WTC11 (cell line): ENCODE data around the gene GABPB1. TPM values are rescaled to one million over a fixed set of nuclear protein-coding genes. Genes with fewer than 3 reads are reported as not detected.

ENCODE experiments used
- ATAC-seq: fragments of 200-7000 bp; cut with Tn5 transposase; 2 replicates; pipeline ENCODE4 v1.10.0; 2021; ENCODE audit warnings: mild to moderate bottlenecking, moderate library complexity
- CTCF ChIA-PET: fragments of 300-600 bp; sonication (Branson Sonifier 250); formaldehyde crosslinking; loops from one replicate; lab custom pipeline; 2021; ENCODE audit warnings: antibody characterized with exemption; lab: Charles Lee
- POLR2A ChIA-PET: fragments of 350-600 bp; sonication (Branson Sonifier 250); formaldehyde crosslinking; loops from one replicate; lab custom pipeline; 2021; ENCODE audit warnings: antibody characterized with exemption; lab: Charles Lee
- DNase-seq: peaks from one replicate; pipeline ENCODE4 v3.0.0; 2021; ENCODE audit warnings: low spot score
- H3K27ac Mint-ChIP-seq: 2 replicates; pipeline ENCODE4 v1.8.0; 2021; ENCODE audit warnings: mixed read lengths
- H3K27me3 Mint-ChIP-seq: 2 replicates; pipeline ENCODE4 v1.8.0; 2021; ENCODE audit warnings: low read depth, mild to moderate bottlenecking, moderate library complexity, mixed read lengths
- H3K36me3 Mint-ChIP-seq: 2 replicates; pipeline ENCODE4 v1.8.0; 2021; ENCODE audit warnings: mixed read lengths
- H3K4me1 Mint-ChIP-seq: 2 replicates; pipeline ENCODE4 v1.8.0; 2022; ENCODE audit warnings: mixed read lengths
- H3K4me3 Mint-ChIP-seq: 2 replicates; pipeline ENCODE4 v1.8.0; 2021; ENCODE audit warnings: mild to moderate bottlenecking, moderate library complexity, mixed read lengths
- H3K9me3 Mint-ChIP-seq: 2 replicates; pipeline ENCODE4 v1.8.0; 2021; ENCODE audit warnings: mixed read lengths
- CBFB ChIP-seq: sonication (generic); formaldehyde crosslinking; IDR thresholded peaks from 2 replicates; pipeline ENCODE4 v1.8.1; 2022; ENCODE audit warnings: mild to moderate bottlenecking, low read depth, missing genetic modification reagents
- CREB1 ChIP-seq: sonication (generic); formaldehyde crosslinking; IDR thresholded peaks from 2 replicates; pipeline ENCODE4 v1.8.0; 2023; ENCODE audit warnings: mild to moderate bottlenecking, missing genetic modification reagents
- FOXJ3 ChIP-seq: sonication (generic); formaldehyde crosslinking; IDR thresholded peaks from 2 replicates; pipeline ENCODE4 v1.9.0; 2021; ENCODE audit warnings: missing genetic modification reagents, mild to moderate bottlenecking, borderline replicate concordance
- KAT7 ChIP-seq: sonication (generic); formaldehyde crosslinking; IDR thresholded peaks from 2 replicates; pipeline ENCODE4 v1.8.1; 2023; ENCODE audit warnings: missing genetic modification reagents, mild to moderate bottlenecking, borderline replicate concordance
- MXD4 ChIP-seq: fragments of 250-450 bp; sonication (Bioruptor Pico); IDR thresholded peaks from 2 replicates; pipeline ENCODE4 v1.8.0; 2021; ENCODE audit warnings: mild to moderate bottlenecking, moderate library complexity, borderline replicate concordance
- MYBL2 ChIP-seq: sonication (generic); formaldehyde crosslinking; IDR thresholded peaks from 2 replicates; pipeline ENCODE4 v1.8.1; 2023; ENCODE audit warnings: mild to moderate bottlenecking, moderate library complexity, missing genetic modification reagents
- OVOL2 ChIP-seq: fragments of 250-450 bp; sonication (Bioruptor Pico); IDR thresholded peaks from 2 replicates; pipeline ENCODE4 v1.9.0; 2021; ENCODE audit warnings: mild to moderate bottlenecking, borderline replicate concordance
- PRRX2 ChIP-seq: fragments of 250-450 bp; sonication (Bioruptor Pico); IDR thresholded peaks from 2 replicates; pipeline ENCODE4 v1.8.0; 2021; ENCODE audit warnings: mild to moderate bottlenecking
- RELA ChIP-seq: sonication (generic); formaldehyde crosslinking; IDR thresholded peaks from 2 replicates; pipeline ENCODE4 v1.8.1; 2022; ENCODE audit warnings: missing genetic modification reagents, mild to moderate bottlenecking, borderline replicate concordance
- ZBTB21 ChIP-seq: sonication (generic); formaldehyde crosslinking; IDR thresholded peaks from 2 replicates; pipeline ENCODE4 v1.8.1; 2023; ENCODE audit warnings: mild to moderate bottlenecking, missing genetic modification reagents, borderline replicate concordance
- ZNF232 ChIP-seq: sonication (generic); formaldehyde crosslinking; IDR thresholded peaks from 2 replicates; pipeline ENCODE4 v1.8.0; 2022; ENCODE audit warnings: mild to moderate bottlenecking, missing genetic modification reagents
- ZNF263 ChIP-seq: sonication (generic); formaldehyde crosslinking; IDR thresholded peaks from 2 replicates; pipeline ENCODE4 v1.8.1; 2022; ENCODE audit warnings: low read depth, mild to moderate bottlenecking, moderate library complexity, missing genetic modification reagents
- ZNF396 ChIP-seq: fragments of 250-450 bp; sonication (Bioruptor Pico); IDR thresholded peaks from 2 replicates; pipeline ENCODE4 v1.8.0; 2021; ENCODE audit warnings: mild to moderate bottlenecking, moderate library complexity, borderline replicate concordance
- total RNA-seq: library from RNA; stranded (reverse); gene quantifications from 3 replicates; pipeline ENCODE4 v1.2.3, GENCODE V29; 2021
- TF ChIP-seq, protein P1 (sequence below): sonication (generic); formaldehyde crosslinking; IDR thresholded peaks from 2 replicates; pipeline ENCODE4 v1.8.1; 2023; ENCODE audit warnings: mild to moderate bottlenecking, missing genetic modification reagents, moderate library complexity
- TF ChIP-seq, protein P2 (sequence below): sonication (generic); formaldehyde crosslinking; IDR thresholded peaks from 2 replicates; pipeline ENCODE4 v1.8.0; 2022; ENCODE audit warnings: mild to moderate bottlenecking, missing genetic modification reagents
- TF ChIP-seq, protein P3 (sequence below): sonication (generic); formaldehyde crosslinking; IDR thresholded peaks from 2 replicates; pipeline ENCODE4 v1.8.0; 2022; ENCODE audit warnings: missing genetic modification reagents
- TF ChIP-seq, protein P4 (sequence below): fragments of 250-450 bp; sonication (Bioruptor Pico); IDR thresholded peaks from 2 replicates; pipeline ENCODE4 v1.9.0; 2021; ENCODE audit warnings: moderate library complexity, mild to moderate bottlenecking, inconsistent platforms, borderline replicate concordance
- TF ChIP-seq, protein P5 (sequence below): sonication (generic); formaldehyde crosslinking; IDR thresholded peaks from 2 replicates; pipeline ENCODE4 v1.8.0; 2023; ENCODE audit warnings: missing genetic modification reagents, mild to moderate bottlenecking, borderline replicate concordance

Gene GABPB1
- total RNA-seq, 1 experiment from 2014 or later: 28.9 TPM

DNA sequence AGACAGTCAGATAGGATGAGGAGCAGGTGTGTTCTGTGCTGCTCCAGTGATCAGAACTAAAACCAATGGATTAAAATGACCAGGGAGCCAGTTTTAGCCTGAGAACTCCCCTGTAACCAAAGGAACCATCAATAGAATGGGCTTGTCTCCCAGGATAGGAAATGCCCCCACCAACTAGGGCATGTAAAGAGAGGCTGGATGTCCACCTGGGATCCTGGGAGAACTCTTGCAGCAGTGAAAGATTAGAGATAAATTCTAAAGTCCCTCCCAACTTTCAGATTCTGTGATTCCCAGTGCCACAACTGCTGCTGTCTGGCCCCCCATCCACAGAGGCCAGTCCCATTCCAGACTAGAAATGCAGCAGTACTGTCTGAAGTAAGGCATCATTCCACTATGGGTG lies 123.2 kb downstream of the GABPB1 start:
- no peak overlapping the region for H3K27ac Mint-ChIP-seq
- CTCF ChIA-PET: no interaction called here
- H3K9me3 Mint-ChIP-seq: no peaks in the 10 kb centered on the region
- no peaks in the 10 kb centered on the region for H3K4me1 Mint-ChIP-seq
- DNase-seq (no peak), ATAC-seq (no peak)
- no peaks in the 10 kb centered on the region for H3K27me3 Mint-ChIP-seq
- no peak for TF ChIP-seq KAT7 (CRISPR knock-in tag)
- TF ChIP-seq RELA (CRISPR knock-in tag): no peak
- no peak for TF ChIP-seq MYBL2 (CRISPR knock-in tag)
- TF ChIP-seq ZNF396 (CRISPR knock-in tag): no peak
- TF ChIP-seq, protein P1, sequence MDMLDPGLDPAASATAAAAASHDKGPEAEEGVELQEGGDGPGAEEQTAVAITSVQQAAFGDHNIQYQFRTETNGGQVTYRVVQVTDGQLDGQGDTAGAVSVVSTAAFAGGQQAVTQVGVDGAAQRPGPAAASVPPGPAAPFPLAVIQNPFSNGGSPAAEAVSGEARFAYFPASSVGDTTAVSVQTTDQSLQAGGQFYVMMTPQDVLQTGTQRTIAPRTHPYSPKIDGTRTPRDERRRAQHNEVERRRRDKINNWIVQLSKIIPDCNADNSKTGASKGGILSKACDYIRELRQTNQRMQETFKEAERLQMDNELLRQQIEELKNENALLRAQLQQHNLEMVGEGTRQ (CRISPR knock-in tag): no peak
- TF ChIP-seq ZBTB21 (CRISPR knock-in tag): no peak
- TF ChIP-seq, protein P2, sequence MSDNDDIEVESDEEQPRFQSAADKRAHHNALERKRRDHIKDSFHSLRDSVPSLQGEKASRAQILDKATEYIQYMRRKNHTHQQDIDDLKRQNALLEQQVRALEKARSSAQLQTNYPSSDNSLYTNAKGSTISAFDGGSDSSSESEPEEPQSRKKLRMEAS (CRISPR knock-in tag): no peak
- TF ChIP-seq CREB1: no peak
- TF ChIP-seq ZNF232 (CRISPR knock-in tag): no peak
- TF ChIP-seq ZNF263 (CRISPR knock-in tag): no peak
- no peak for TF ChIP-seq OVOL2 (CRISPR knock-in tag)
- TF ChIP-seq, protein P3, sequence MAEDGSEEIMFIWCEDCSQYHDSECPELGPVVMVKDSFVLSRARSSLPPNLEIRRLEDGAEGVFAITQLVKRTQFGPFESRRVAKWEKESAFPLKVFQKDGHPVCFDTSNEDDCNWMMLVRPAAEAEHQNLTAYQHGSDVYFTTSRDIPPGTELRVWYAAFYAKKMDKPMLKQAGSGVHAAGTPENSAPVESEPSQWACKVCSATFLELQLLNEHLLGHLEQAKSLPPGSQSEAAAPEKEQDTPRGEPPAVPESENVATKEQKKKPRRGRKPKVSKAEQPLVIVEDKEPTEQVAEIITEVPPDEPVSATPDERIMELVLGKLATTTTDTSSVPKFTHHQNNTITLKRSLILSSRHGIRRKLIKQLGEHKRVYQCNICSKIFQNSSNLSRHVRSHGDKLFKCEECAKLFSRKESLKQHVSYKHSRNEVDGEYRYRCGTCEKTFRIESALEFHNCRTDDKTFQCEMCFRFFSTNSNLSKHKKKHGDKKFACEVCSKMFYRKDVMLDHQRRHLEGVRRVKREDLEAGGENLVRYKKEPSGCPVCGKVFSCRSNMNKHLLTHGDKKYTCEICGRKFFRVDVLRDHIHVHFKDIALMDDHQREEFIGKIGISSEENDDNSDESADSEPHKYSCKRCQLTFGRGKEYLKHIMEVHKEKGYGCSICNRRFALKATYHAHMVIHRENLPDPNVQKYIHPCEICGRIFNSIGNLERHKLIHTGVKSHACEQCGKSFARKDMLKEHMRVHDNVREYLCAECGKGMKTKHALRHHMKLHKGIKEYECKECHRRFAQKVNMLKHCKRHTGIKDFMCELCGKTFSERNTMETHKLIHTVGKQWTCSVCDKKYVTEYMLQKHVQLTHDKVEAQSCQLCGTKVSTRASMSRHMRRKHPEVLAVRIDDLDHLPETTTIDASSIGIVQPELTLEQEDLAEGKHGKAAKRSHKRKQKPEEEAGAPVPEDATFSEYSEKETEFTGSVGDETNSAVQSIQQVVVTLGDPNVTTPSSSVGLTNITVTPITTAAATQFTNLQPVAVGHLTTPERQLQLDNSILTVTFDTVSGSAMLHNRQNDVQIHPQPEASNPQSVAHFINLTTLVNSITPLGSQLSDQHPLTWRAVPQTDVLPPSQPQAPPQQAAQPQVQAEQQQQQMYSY: no peak
- no peak for TF ChIP-seq CBFB
- TF ChIP-seq, protein P4, sequence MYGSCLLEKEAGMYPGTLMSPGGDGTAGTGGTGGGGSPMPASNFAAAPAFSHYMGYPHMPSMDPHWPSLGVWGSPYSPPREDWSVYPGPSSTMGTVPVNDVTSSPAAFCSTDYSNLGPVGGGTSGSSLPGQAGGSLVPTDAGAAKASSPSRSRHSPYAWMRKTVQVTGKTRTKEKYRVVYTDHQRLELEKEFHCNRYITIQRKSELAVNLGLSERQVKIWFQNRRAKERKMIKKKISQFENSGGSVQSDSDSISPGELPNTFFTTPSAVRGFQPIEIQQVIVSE (CRISPR knock-in tag): no peak
- TF ChIP-seq, protein P5, sequence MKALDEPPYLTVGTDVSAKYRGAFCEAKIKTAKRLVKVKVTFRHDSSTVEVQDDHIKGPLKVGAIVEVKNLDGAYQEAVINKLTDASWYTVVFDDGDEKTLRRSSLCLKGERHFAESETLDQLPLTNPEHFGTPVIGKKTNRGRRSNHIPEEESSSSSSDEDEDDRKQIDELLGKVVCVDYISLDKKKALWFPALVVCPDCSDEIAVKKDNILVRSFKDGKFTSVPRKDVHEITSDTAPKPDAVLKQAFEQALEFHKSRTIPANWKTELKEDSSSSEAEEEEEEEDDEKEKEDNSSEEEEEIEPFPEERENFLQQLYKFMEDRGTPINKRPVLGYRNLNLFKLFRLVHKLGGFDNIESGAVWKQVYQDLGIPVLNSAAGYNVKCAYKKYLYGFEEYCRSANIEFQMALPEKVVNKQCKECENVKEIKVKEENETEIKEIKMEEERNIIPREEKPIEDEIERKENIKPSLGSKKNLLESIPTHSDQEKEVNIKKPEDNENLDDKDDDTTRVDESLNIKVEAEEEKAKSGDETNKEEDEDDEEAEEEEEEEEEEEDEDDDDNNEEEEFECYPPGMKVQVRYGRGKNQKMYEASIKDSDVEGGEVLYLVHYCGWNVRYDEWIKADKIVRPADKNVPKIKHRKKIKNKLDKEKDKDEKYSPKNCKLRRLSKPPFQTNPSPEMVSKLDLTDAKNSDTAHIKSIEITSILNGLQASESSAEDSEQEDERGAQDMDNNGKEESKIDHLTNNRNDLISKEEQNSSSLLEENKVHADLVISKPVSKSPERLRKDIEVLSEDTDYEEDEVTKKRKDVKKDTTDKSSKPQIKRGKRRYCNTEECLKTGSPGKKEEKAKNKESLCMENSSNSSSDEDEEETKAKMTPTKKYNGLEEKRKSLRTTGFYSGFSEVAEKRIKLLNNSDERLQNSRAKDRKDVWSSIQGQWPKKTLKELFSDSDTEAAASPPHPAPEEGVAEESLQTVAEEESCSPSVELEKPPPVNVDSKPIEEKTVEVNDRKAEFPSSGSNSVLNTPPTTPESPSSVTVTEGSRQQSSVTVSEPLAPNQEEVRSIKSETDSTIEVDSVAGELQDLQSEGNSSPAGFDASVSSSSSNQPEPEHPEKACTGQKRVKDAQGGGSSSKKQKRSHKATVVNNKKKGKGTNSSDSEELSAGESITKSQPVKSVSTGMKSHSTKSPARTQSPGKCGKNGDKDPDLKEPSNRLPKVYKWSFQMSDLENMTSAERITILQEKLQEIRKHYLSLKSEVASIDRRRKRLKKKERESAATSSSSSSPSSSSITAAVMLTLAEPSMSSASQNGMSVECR (CRISPR knock-in tag): no peak
- TF ChIP-seq MXD4: no peak
- no peak for TF ChIP-seq PRRX2
- TF ChIP-seq FOXJ3 (CRISPR knock-in tag): no peak
- H3K36me3 Mint-ChIP-seq: peaks cover 3% of the 10 kb centered on the region; the same call in 1 of the 2 replicates
- H3K4me3 Mint-ChIP-seq: no peak overlapping the region
- POLR2A ChIA-PET: no interaction called here
